Head of caudate nucleus (tissue), 42 donors: ENCODE results near the gene PPIL4.
A peak's percentile ranks its signal among the peaks of the same experiment; 100 is the strongest.
"Not testable (repeated sequence)": the region's sequence is repeated elsewhere in the genome, so short reads cannot be mapped to it uniquely, and the experiment has no call there.

ENCODE experiments used
- DNase-seq, 42 donors: peaks; one replicate each; pipeline versions ENCODE4 v3.0.0 to v3.0.0-alpha.2; 2020 to 2021; ENCODE audit warnings: mixed read lengths in 7 of 42
- intact Hi-C: fragments of 100-400 bp; cut with DNase I; formaldehyde crosslinking; loops from one replicate; pipeline ENCODE4 v1.15.0; 2022

The PPIL4 gene

DNA sequence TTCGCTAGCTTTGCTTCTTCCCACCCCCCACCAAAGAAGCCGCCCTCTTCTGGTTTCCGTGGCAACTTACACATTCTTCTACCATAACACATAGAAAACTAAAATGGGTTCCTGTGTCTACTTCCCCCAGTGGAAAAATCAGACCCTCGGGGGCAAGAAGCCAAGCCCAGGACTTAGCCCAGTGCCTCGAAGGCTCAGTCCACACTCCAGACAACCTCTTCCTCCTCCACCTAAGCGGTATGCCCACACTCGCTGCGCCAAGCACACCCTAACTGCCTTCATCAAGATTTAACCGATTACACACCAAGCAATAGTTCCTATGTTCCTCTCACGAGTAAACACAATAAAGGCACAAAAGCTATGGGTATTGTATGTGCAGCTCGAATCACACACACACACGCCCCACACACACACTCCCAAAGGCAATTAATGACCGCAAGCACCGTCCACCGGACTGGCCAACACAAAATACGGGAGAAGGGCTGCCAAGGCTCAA lies 537 bp downstream of the PPIL4 start:
- intact Hi-C loops = loop anchor here (5.0 kb wide), 1 partner anchor 172 kb away; the partner anchor contains the start of gene LATS1
- peak; percentile 13 to 79 (median 54) for DNase-seq

GRCh38 chr6:149544646-149545257 lies 1.1 kb downstream of the PPIL4 start:
- intact Hi-C loops = loop anchor here (5.0 kb wide), 1 partner anchor 173 kb away; the partner anchor contains the start of gene LATS1
- no peak for DNase-seq

DNA sequence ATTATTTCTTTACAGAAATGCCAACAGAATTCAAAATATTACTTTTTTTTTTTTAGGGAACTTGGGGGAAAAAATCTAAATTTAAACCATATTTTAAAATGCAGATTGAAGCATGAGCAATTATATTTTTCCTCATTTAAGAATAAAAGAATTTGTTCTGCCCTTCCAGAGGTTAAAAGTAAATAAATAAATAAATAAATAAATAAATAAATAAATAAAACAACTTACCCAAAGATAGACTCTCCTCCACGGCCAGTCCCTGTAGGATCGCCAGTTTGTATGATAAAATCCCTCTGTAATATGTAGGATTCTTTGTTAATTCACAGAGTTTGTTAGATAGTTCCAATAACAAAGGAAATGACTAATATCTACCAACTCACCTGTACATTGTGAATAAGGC lies 4.7 kb downstream of the PPIL4 start:
- intact Hi-C loops = no loop called here
- no peak for DNase-seq

- intact Hi-C loops = no loop called here
Observed at GRCh38 chr6:149534742-149535141, 11.1 kb downstream of the PPIL4 start.

GRCh38 chr6:149529650-149530049 lies 16.2 kb downstream of the PPIL4 start:
- intact Hi-C loops = no loop called here

More at GRCh38 chr6:149534742-149535141, 11.1 kb downstream of the PPIL4 start:
- DNase-seq = no peak

DNA sequence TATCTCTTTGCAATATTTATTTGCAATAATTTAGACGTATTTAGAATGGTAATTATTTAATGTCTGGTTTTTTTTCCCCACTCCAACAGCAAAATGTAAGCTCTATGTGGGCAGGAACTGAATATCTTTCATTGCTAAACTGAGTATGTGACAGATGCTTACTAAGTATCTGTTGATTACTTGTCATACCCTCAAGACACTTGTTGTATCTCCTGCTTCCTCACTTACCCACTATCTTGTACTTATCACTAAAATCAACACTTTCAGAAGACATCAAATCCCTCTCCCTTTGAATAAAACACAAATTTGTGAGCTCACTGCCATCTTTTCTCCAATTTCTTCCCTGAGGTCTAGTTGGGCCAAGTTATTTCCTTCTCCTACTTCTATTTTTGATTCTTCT lies 30.3 kb downstream of the PPIL4 start:
- intact Hi-C loops = loop anchor here (10.0 kb wide), 1 partner anchor 491 kb away; no protein-coding TSS in a partner anchor

More at GRCh38 chr6:149529650-149530049, 16.2 kb downstream of the PPIL4 start:
- DNase-seq = no peak

GRCh38 chr6:149513915-149514314 lies 31.9 kb downstream of the PPIL4 start:
- intact Hi-C loops = loop anchor here (10.0 kb wide), 1 partner anchor 489 kb away; no protein-coding TSS in a partner anchor
- DNase-seq = no peak

More for the DNA sequence above, 30.3 kb downstream of the PPIL4 start:
- no peak for DNase-seq

DNA sequence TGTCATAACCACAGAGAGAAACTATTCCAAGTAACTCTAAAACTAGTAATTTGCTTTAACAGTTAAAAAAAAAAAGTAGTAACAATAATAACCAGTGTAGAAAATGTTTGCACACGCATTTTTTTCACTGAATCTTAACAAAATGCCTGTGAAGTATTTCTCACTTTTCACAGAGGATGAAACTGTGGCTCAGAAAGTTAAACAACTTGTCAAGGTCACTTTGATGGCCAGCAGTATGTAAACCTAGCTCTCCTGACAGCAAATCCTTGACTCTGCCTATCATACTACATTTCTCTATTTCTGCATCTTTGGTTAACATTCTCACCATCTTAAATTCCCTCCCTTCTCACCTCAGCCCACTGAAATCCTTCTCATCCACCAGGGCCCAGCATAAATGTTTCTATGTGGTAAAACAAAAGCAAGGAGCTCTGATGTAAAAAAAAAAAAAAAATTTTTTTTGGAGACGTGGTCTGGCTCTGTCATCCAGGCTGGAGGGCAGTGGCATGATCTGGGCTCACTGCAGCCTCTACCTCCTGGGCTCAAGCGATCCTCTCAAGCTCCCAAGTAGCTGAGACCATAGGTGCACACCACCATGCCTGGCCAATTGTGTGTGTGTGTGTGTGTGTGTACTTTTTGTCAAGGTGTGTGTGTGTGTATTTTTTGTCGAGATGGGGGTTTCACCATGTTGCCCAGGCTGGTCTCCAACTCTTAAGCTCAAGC lies 34.9 kb downstream of the PPIL4 start:
- intact Hi-C loops = loop anchor here (10.0 kb wide), 1 partner anchor 486 kb away; no protein-coding TSS in a partner anchor
- no peak for DNase-seq

DNA sequence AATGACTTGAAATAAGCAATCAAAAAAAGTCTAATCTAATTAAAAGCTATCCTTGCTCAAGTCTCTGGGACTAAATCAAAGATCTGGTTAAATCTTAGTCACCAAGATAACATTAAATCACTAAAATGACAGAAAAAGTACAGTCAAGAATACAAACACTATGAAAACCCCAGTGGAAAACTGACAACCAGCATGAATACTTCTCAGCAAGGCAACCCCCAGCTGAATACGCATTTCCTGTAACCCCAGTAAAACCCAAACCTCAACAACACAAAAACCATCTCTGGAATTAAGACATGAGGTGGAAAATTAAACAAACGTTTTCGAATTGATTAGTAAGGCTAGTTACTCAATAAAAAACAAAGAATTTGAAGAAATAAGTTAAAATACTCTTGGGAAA lies 37.4 kb downstream of the PPIL4 start:
- intact Hi-C loops = no loop called here
- DNase-seq = no peak

DNA sequence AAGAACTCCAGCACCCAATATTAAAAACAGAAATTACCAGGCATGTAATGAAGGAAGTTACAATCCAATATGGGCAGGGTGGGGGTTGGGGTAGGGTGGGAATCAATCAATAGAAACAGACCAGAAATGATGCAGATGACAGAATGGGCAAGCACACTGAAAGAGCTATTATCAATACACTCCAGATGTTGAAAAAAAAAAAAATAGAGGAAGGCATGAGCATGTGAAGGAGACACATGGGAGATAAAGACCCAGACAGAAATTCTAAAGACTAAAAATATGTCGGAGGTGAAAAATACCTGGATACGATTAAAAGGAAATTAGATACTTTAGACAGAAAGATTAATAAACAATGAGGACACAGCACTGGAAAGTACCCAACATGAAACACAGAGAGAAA lies 42.0 kb downstream of the PPIL4 start:
- intact Hi-C loops = no loop called here
- no peak for DNase-seq

DNA sequence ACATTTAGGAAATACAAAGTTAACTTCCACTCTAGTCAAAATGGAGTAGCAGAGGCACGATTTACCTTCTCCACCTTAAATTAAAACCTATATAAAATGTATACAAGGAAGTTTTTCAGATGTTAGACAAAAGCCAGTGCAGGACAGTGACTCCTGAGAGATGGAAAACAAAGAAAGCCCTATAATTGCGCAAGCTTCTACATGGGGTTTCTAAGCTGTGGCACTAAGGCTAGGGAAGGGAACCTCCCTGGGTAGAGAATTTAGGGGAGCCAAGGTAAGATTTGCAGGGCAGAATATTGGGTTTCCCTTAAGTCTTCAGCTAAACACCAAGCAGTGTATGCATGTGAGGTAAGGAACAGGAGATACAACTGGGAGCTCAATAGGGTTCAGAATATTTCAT lies 42.6 kb downstream of the PPIL4 start:
- intact Hi-C loops = no loop called here
- DNase-seq = peak in 1 of 42 donors; percentile 19

DNA sequence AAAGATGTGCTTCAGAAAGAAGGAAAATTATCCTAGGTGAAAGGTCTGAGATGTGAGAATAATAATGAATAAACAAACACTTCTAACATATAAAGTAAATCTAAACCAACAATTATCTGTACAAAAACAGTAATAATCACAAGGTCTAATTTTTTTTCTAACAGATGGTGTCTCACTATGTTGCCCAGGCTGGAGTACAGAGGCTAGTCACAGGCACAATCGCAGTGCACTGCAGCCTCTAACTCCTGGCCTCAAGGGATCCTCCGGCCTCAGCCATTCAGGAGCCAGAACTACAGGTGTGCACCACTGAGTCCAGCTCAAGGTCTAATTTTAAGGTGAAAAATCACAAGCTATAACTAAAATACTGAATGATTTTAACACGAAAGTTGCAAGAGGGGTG lies 44.1 kb downstream of the PPIL4 start:
- intact Hi-C loops = no loop called here
- DNase-seq = peak in 1 of 42 donors; percentile 20

DNA sequence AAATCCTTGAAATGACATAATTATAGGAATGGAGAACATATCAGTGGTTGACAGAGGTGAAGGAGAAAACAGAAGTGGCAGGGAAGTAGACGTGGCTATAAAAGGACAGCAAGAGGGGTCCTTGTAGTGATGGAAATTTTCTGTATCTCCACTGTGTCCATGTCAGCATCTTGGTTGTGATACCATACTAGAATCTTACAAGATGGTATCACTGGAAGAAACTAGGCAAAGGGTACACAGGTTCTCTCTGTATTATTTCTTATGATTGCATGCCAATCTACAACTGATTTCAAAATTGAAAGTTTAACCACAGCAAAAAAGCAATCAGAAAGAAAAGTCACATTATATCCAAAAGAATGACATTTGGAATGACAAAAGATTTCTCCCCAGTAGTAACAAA lies 44.6 kb downstream of the PPIL4 start:
- no peak for DNase-seq
- intact Hi-C loops = no loop called here

DNA sequence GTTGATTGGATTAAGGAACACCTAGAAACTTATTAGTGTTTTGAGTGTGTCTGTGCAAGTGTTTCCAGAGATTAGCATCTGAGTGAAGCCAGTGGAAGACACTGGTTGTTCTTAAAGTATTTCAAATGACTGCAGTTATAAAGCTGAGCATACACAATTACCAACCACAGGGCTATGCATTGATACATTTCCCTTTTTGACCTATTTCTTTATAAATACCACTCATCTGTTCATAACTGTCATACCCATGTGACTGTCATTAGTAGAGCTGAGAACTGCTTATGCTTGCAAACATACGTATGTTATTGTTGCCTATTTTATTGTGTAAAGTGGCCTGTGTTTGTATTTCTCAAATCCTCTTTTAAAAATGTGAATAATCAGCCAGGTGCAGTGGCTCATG lies 45.7 kb downstream of the PPIL4 start:
- intact Hi-C loops = no loop called here
- no peak for DNase-seq

DNA sequence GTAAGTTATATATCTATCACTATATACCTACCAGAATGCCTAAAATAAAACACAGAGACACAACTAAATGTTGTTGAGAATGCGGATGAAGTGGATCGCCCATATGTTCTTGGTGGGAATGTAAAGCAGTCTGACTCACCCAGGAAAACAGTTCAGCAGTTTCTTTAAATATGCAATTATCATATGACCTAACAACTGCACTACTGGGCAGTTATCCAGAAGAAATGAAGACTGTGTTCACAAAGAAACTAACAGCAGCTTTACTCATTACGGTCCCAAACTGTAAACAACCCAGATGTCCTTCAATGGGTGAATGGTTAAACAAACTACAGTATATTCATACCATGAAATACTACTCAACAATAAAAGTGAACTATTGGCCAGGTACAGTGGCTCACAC lies 46.8 kb downstream of the PPIL4 start:
- peak in 1 of 42 donors; percentile 13 for DNase-seq
- intact Hi-C loops = no loop called here

GRCh38 chr6:149497365-149497764 lies 48.5 kb downstream of the PPIL4 start:
- intact Hi-C loops = no loop called here
- no peak for DNase-seq

- DNase-seq, intact Hi-C loops: not testable (repeated sequence)
Observed at GRCh38 chr6:149496597-149496996, 49.2 kb downstream of the PPIL4 start.

- intact Hi-C loops = not testable (repeated sequence)
- DNase-seq = peak in 1 of 42 donors; percentile 22
Observed at GRCh38 chr6:149495349-149496016, 50.4 kb downstream of the PPIL4 start.

DNA sequence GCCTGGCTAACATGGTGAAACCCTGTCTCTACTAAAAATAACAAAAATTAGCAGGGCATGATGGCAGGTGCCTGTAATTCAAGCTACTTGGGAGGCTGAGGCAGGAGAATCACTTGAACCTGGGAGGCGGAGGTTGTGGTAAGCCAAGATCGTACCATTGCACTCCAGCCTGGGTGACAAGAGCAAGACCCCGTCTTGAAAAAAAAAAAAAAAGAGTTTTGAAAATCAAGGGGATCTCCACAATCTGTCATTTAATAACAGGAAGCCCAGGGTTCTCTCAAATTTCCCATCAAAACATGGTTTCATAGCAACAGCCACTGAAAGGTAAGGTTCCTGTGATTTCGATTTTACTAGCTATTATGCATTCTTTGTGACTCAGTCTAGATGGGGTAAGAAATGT lies 51.0 kb downstream of the PPIL4 start:
- intact Hi-C loops = not testable (repeated sequence)
- DNase-seq = peak in 1 of 42 donors; percentile 12
